COLO668 (cell line): Measurements from ENCODE around the gene MACROH2A1.

ENCODE experiments used
- DNase-seq: peaks from one replicate; lab custom pipeline; 2025; ENCODE audit not compliant: unreplicated experiment; lab: John Stamatoyannopoulos, UW

MACROH2A1 gene

GRCh38 chr5:135356522-135357318 lies 42.3 kb downstream of the MACROH2A1 start:
- DNase-seq: no peak

GRCh38 chr5:135355169-135355568 lies 43.9 kb downstream of the MACROH2A1 start:
- DNase-seq: no peak

GRCh38 chr5:135353952-135354721 lies 44.9 kb downstream of the MACROH2A1 start:
- no peak for DNase-seq

- DNase-seq: no peak
Observed at GRCh38 chr5:135350536-135350935, 48.5 kb downstream of the MACROH2A1 start.

- DNase-seq: no peak
Observed at GRCh38 chr5:135349886-135350285, 49.1 kb downstream of the MACROH2A1 start.

- no peak for DNase-seq
Observed at GRCh38 chr5:135349451-135349850, 49.6 kb downstream of the MACROH2A1 start.

- no peak for DNase-seq
Observed at GRCh38 chr5:135348918-135349317, 50.1 kb downstream of the MACROH2A1 start.

- no peak for DNase-seq
Observed at GRCh38 chr5:135347392-135347791, 51.6 kb downstream of the MACROH2A1 start.

GRCh38 chr5:135345956-135346731 lies 52.9 kb downstream of the MACROH2A1 start:
- DNase-seq: no peak

GRCh38 chr5:135344349-135344748 lies 54.7 kb downstream of the MACROH2A1 start:
- no peak for DNase-seq

GRCh38 chr5:135343413-135343812 lies 55.6 kb downstream of the MACROH2A1 start:
- no peak for DNase-seq

GRCh38 chr5:135342551-135342875 lies 56.5 kb downstream of the MACROH2A1 start:
- no peak for DNase-seq

- DNase-seq: no peak
Observed at GRCh38 chr5:135341696-135342550, 57.1 kb downstream of the MACROH2A1 start.

GRCh38 chr5:135341016-135341666 lies 57.9 kb downstream of the MACROH2A1 start:
- no peak for DNase-seq

GRCh38 chr5:135340568-135340967 lies 58.5 kb downstream of the MACROH2A1 start:
- DNase-seq: no peak

- no peak for DNase-seq
Observed at GRCh38 chr5:135339623-135340022, 59.4 kb downstream of the MACROH2A1 start.

GRCh38 chr5:135339189-135339588 lies 59.8 kb downstream of the MACROH2A1 start:
- DNase-seq: no peak

GRCh38 chr5:135337064-135337463 lies 62.0 kb downstream of the MACROH2A1 start:
- no peak for DNase-seq

- no peak for DNase-seq
Observed at GRCh38 chr5:135335031-135335828, 63.8 kb downstream of the MACROH2A1 start.
